ENCODE measurements around the gene TANGO2. TPM values are rescaled to one million over a fixed set of nuclear protein-coding genes. Genes with fewer than 3 reads are reported as not detected.

The TANGO2 gene
- total RNA-seq, 1 experiment from 2014 or later: 17.0 TPM

GRCh38 chr22:20014526-20015186 is 6.3 kb upstream of the TANGO2 start (continued):
- no peak for TF ChIP-seq ZBTB33 (IDR thresholded peaks at IDR 0.05; ENCODE audit: extremely low read depth, insufficient replicate concordance, low read length)

GRCh38 chr22:20015187-20015625 is 5.7 kb upstream of the TANGO2 start:
- H3K36me3 ChIP-seq (ENCODE audit: control insufficient read depth in 1 of 2, insufficient read depth in 2 of 2, low read length in 2 of 2): no peaks in the 10 kb centered on the region
- H4K20me1 ChIP-seq (ENCODE audit: insufficient read depth): no peaks in the 10 kb centered on the region
- H2AFZ ChIP-seq (ENCODE audit: low read depth, low read length, poor library complexity, severe bottlenecking): no peak overlapping the region
- no peaks in the 10 kb centered on the region for H3K27me3 ChIP-seq (ENCODE audit: insufficient read depth, low read length)
- H3K4me2 ChIP-seq (ENCODE audit: low read length): peak overlapping the region; percentile 98
- H3K4me1 ChIP-seq (ENCODE audit: control insufficient read depth in 1 of 2, insufficient read depth in 2 of 2, low read length in 2 of 2): peaks cover 18 to 31% of the 10 kb centered on the region in 2 experiments; a peak in 3 of 4 replicates
- DNase-seq (ENCODE audit: low read depth, low spot score): no peak
- POLR2A ChIA-PET: no interaction called here
- no peaks in the 10 kb centered on the region for H3K9me2 ChIP-seq (ENCODE audit: insufficient read depth)
- RAD21 ChIA-PET (ENCODE audit: low non-redundant PET in 1 of 2, low total read pairs in 2 of 2, uncharacterized antibody in 2 of 2, unreplicated experiment in 2 of 2): no interaction called here
- TF ChIP-seq CBX3 (IDR thresholded peaks at IDR 0.05; ENCODE audit: low read depth) (no peak), FOSL1 (IDR thresholded peaks at IDR 0.05; ENCODE audit: low read depth) (no peak), MAX (IDR thresholded peaks at IDR 0.05) (no peak), SP1 (IDR thresholded peaks at IDR 0.05; ENCODE audit: low read depth) (no peak)
- peak overlapping the region; percentile 77 for H3K9ac ChIP-seq (ENCODE audit: low read length)
- TSS peak; percentile 48 for BruUV-seq (replicated peaks)
- no peak for ATAC-seq
- intact Hi-C loops (cut with micrococcal nuclease): no loop called here
- H3K27ac ChIP-seq (ENCODE audit: low read depth, low read length): peak overlapping the region; percentile 9; the same call in 1 of the 2 replicates
- CTCF ChIA-PET: no interaction called here
- H3K79me2 ChIP-seq (ENCODE audit: insufficient read depth, low read length): no peaks in the 10 kb centered on the region
- H3K4me3 ChIP-seq (replicated peaks in 1 of 2; ENCODE audit: low read depth in 1 of 2, low read length in 2 of 2): peak overlapping the region; percentile 66 to 81
- no peaks in the 10 kb centered on the region for H3K9me3 ChIP-seq (ENCODE audit: control insufficient read depth in 1 of 2, insufficient read depth in 1 of 2, low read depth in 1 of 2, low read length in 2 of 2)

Measured in HCT116 (cell line).